Lower lobe of right lung (tissue), 2 donors: ENCODE results near the gene CBX5. TPM values are rescaled to one million over a fixed set of nuclear protein-coding genes. Genes with fewer than 3 reads are reported as not detected.
A peak's percentile ranks its signal among the peaks of the same experiment; 100 is the strongest.
"Not testable (repeated sequence)": the region's sequence is repeated elsewhere in the genome, so short reads cannot be mapped to it uniquely, and the experiment has no call there.

Source experiments
- ATAC-seq, 2 donors: fragments of 200-7000 bp; cut with Tn5 transposase; one replicate each; pipeline ENCODE4 v1.9.1; 2020 to 2022; ENCODE audit warnings: mild to moderate bottlenecking in 2 of 2, moderate library complexity in 2 of 2
- DNase-seq: peaks from one replicate; pipeline ENCODE4 v3.0.0-alpha.2; 2020
- H3K27ac ChIP-seq: fragments of 200-600 bp; one replicate; pipeline ENCODE4 v1.8.0; 2022
- H3K27me3 ChIP-seq: fragments of 200-600 bp; one replicate; pipeline ENCODE4 v1.8.0; 2022; ENCODE audit warnings: low read depth
- H3K36me3 ChIP-seq: fragments of 200-600 bp; one replicate; pipeline ENCODE4 v1.8.0; 2022; ENCODE audit warnings: mild to moderate bottlenecking
- H3K4me1 ChIP-seq: fragments of 200-600 bp; one replicate; pipeline ENCODE4 v1.8.0; 2022
- H3K4me3 ChIP-seq: fragments of 200-600 bp; one replicate; pipeline ENCODE4 v1.8.0; 2022; ENCODE audit warnings: mild to moderate bottlenecking
- H3K9me3 ChIP-seq: fragments of 200-600 bp; one replicate; pipeline ENCODE4 v1.8.0; 2022
- intact Hi-C: fragments of 100-400 bp; cut with DNase I; formaldehyde crosslinking; loops from one replicate; pipeline ENCODE4 v1.11.0; 2022
- total RNA-seq: library from RNA; stranded (reverse); fragmentation: NEBNext Ultra II Directional; extraction: Animal tissue kit (Norgen Biotek cat#: 25700); gene quantifications from one replicate; pipeline ENCODE4 v1.2.1, GENCODE V29; 2021
- TF ChIP-seq, protein P1 (sequence below): fragments of 200-600 bp; IDR thresholded peaks from one replicate; pipeline ENCODE4 v1.8.0; 2022; ENCODE audit warnings: antibody characterized with exemption, mild to moderate bottlenecking
- donor health status: DM: no; HTN: yes; CAD: no; lungs with severe emphysema.

The CBX5 gene
- total RNA-seq, 1 donor from 2014 or later: 50.1 TPM

DNA sequence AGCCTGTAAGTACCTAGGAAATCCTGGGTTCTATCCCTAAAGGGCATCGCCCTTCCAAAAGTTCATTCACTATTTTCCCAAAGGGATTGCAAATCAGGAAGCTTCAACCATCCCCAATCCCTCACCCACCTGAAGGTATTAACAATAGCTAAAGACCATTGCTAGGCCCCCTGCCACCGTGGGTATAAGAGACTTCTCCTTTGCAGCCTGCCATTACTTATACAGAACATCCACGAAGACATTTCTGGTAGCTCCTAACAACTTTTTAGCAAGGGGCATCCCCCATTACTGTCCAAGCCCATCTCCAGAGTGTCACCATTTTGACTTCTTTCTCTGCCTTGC, 90.8 kb downstream of the CBX5 start:
- intact Hi-C loops: no loop called here
- Histone ChIP-seq H3K4me1 (peaks cover 8% of the 10 kb centered on the region), H3K27ac (no peak overlapping the region), H3K36me3 (peaks cover 3% of the 10 kb centered on the region), H3K27me3 (peaks cover 12% of the 10 kb centered on the region), H3K9me3 (no peaks in the 10 kb centered on the region), H3K4me3 (peak overlapping the region; percentile 93)
- no peak for ATAC-seq
- no peak for DNase-seq
- TF ChIP-seq, protein P1, sequence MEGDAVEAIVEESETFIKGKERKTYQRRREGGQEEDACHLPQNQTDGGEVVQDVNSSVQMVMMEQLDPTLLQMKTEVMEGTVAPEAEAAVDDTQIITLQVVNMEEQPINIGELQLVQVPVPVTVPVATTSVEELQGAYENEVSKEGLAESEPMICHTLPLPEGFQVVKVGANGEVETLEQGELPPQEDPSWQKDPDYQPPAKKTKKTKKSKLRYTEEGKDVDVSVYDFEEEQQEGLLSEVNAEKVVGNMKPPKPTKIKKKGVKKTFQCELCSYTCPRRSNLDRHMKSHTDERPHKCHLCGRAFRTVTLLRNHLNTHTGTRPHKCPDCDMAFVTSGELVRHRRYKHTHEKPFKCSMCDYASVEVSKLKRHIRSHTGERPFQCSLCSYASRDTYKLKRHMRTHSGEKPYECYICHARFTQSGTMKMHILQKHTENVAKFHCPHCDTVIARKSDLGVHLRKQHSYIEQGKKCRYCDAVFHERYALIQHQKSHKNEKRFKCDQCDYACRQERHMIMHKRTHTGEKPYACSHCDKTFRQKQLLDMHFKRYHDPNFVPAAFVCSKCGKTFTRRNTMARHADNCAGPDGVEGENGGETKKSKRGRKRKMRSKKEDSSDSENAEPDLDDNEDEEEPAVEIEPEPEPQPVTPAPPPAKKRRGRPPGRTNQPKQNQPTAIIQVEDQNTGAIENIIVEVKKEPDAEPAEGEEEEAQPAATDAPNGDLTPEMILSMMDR: no peak

DNA sequence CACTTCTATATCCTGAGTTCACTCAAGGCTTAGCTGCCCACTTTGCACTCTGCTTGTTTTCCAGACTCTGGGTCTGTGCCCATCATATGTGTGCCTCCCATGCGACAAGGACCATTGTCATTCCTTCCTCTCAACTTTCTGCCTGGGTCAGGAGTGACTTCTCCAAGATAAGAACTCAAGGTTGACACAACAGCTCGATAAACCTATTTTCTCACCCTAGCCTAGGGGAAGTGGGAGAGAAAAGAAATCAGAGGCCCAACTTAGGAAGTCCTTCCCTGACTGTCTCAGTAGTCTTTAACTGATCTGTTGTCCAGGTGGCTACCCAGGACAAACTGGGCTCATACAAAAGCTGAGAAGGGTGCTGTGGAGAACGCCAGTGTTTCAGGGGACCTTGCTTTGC, 92.8 kb downstream of the CBX5 start:
- intact Hi-C loops: no loop called here
- no peak for DNase-seq
- Histone ChIP-seq H3K27me3 (peaks cover 5% of the 10 kb centered on the region), H3K27ac (no peak overlapping the region), H3K36me3 (peaks cover 24% of the 10 kb centered on the region), H3K4me3 (no peak overlapping the region), H3K4me1 (peaks cover 8% of the 10 kb centered on the region), H3K9me3 (no peaks in the 10 kb centered on the region)
- no peak for ATAC-seq
- TF ChIP-seq, protein P1: no peak

DNA sequence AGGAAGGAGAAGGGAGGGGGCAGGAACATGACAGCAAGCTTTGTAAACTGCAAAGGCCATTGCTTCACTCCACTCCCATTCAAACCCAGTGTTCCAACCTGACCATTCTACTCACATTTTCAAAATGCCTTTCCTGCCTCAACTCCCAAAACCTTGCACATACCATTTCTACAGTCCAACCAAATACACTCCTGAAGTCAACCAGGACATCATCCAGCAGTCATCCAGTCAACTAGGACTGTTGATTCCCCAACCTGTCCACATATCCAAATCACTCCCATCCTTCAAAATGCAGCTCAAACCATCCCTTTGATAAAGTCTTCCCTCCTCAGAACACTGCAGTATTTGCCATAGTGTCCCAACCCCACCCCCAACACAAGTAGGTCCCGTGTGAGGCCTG, 94.0 kb downstream of the CBX5 start:
- Histone ChIP-seq H3K4me1 (peaks cover 8% of the 10 kb centered on the region), H3K9me3 (no peaks in the 10 kb centered on the region), H3K36me3 (peaks cover 34% of the 10 kb centered on the region), H3K27me3 (no peaks in the 10 kb centered on the region), H3K27ac (no peak overlapping the region), H3K4me3 (no peak overlapping the region)
- no peak for ATAC-seq
- intact Hi-C loops: no loop called here
- TF ChIP-seq, protein P1: no peak
- DNase-seq: no peak

DNA sequence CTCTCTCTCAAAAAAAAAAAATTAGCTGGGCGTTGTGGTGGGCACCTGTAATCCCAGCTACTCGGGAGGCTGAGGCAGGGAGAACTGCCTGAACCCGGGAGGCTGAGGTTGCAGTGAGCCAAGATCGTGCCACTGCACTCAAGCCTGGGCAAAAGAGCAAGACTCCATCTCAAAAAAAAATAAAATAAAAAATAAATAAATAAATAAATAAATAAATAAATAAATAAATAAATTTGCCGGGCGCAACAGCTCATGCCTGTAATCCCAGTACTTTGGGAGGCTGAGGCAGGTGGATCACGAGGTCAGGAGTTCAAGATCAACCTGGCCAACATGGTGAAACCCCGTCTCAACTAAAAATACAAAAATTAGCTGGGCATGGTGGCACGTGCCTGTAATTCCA, 94.6 kb downstream of the CBX5 start:
- DNase-seq, H3K27me3 ChIP-seq, intact Hi-C loops, H3K4me1 ChIP-seq, H3K27ac ChIP-seq, H3K9me3 ChIP-seq, ATAC-seq, H3K4me3 ChIP-seq: not testable (repeated sequence)
- H3K36me3 ChIP-seq: peaks cover 36% of the 10 kb centered on the region

DNA sequence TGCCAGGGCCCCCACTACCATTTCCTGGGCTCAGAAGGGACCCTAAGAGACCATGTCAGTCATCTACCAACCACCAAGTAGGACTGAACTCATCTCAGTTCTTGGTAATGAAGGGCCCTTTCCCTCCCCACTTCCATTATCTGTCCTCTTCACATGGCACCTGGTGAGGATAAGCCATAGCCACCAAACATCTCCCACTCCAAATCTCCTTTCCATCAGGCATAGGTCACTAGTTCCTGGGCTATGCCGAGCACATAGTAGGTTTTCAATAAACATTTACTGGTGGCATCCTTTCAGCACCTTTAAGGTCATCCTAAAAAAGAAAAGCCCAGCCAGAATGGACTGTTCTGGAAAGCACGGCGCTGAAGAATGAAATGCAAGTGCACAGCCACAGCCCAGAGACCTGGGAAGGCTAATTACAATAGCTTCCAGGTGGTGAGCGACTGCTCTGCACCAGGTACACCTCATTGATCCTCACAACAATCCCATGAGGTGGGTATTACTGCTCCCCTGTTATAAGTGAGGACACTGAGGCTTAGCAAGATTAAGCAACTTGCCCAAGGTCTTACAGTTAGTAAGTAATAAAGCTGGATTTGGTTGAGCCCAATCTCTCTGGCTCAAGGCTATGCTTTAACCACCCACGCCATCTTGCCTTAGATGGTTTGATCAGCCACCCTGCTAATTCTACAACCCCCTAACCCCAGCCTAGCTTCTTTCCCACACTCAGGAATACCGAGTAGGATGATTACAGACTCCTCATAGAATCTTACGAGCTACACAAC, 95.7 kb downstream of the CBX5 start:
- H3K27ac ChIP-seq: no peak overlapping the region
- DNase-seq: no peak
- H3K9me3 ChIP-seq: no peaks in the 10 kb centered on the region
- no peak for ATAC-seq
- no peak overlapping the region for H3K4me3 ChIP-seq
- H3K4me1 ChIP-seq: peaks cover 8% of the 10 kb centered on the region
- intact Hi-C loops: no loop called here
- no peaks in the 10 kb centered on the region for H3K27me3 ChIP-seq
- peaks cover 36% of the 10 kb centered on the region for H3K36me3 ChIP-seq
- TF ChIP-seq, protein P1: no peak

DNA sequence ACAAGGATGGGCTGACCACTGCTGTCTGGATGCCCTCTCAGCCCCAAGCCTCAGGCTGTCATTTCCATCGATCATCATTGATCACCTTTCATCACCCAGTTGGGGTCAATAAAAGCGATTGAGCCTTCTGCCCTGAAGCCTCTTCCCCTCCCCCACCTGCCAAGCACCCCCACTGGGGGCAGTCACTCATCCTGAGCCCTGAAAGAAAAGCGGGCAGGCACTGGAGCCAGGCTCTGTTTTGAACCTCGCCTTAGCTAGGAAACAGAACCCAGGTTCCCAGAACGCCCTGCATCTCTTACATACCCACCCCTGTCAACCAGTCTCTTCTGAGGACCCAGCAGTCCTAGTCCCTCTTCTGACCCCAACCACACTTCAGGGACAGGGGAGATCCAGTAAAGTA, 96.9 kb downstream of the CBX5 start:
- intact Hi-C loops: no loop called here

More for the DNA sequence above, 96.9 kb downstream of the CBX5 start:
- Histone ChIP-seq H3K36me3 (peaks cover 36% of the 10 kb centered on the region), H3K4me1 (peaks cover 3% of the 10 kb centered on the region), H3K4me3 (no peak overlapping the region), H3K9me3 (no peaks in the 10 kb centered on the region), H3K27ac (no peak overlapping the region), H3K27me3 (no peaks in the 10 kb centered on the region)
- no peak for ATAC-seq
- DNase-seq: no peak
- TF ChIP-seq, protein P1: no peak
